Sigmoid colon (tissue), 4 donors: Measurements from ENCODE around the gene SERINC5.

Experiments used
- CTCF ChIP-seq, 4 experiments: fragments of 450-650 bp in 3 of 4; fragments of 200-600 bp in 1 of 4; IDR thresholded peaks; one replicate each; pipeline ENCODE4 v1.5.1; 2016 to 2019; ENCODE audit warnings: antibody characterized with exemption in 4 of 4, mild to moderate bottlenecking in 3 of 4, moderate library complexity in 2 of 4
- EP300 ChIP-seq, 4 donors: sonication (generic); formaldehyde crosslinking; IDR thresholded peaks; one replicate each; pipeline ENCODE4 v1.6.1; 2017; ENCODE audit warnings: antibody characterized with exemption in 4 of 4
- POLR2AphosphoS5 ChIP-seq, 4 donors: sonication (generic); formaldehyde crosslinking; IDR thresholded peaks; one replicate each; pipeline ENCODE4 v1.6.1; 2017; ENCODE audit warnings: antibody characterized with exemption in 4 of 4

GRCh38 chr5:80275347-80275746, 19.5 kb upstream of the SERINC5 start:
- TF ChIP-seq POLR2AphosphoS5 (IDR thresholded peaks at IDR 0.05): no peak
- peak in 1 of 4 experiments; percentile 24 for TF ChIP-seq CTCF (IDR thresholded peaks at IDR 0.05)
- no peak for TF ChIP-seq EP300 (IDR thresholded peaks at IDR 0.05)
